ENCODE results near the gene ITPKA.

ITPKA gene

GRCh38 chr15:41506796-41507341 lies 13.2 kb downstream of the ITPKA start:
- no peak overlapping the region for H3K9ac ChIP-seq (ENCODE audit: low read length in 5 of 5)
- H3K9me3 ChIP-seq (ENCODE audit: control insufficient read depth in 5 of 5, low read length in 5 of 5), result no peaks in the 10 kb centered on the region
- H3K4me3 ChIP-seq (ENCODE audit: low read depth in 1 of 5, low read length in 5 of 5), result no peak overlapping the region
- H3K36me3 ChIP-seq (ENCODE audit: control insufficient read depth in 5 of 5, insufficient read depth in 5 of 5, low read length in 5 of 5), result no peaks in the 10 kb centered on the region
- H3K27me3 ChIP-seq (ENCODE audit: control insufficient read depth in 5 of 5, insufficient read depth in 4 of 5, low read length in 5 of 5), result peaks cover 18 to 32% (median 26%) of the 10 kb centered on the region in 5 donors
- peaks cover 0 to 17% (median 15%) of the 10 kb centered on the region in 5 donors for H3K4me1 ChIP-seq (ENCODE audit: control insufficient read depth in 5 of 5, insufficient read depth in 5 of 5, low read length in 5 of 5)
- no peak overlapping the region for H3K27ac ChIP-seq (ENCODE audit: low read depth, low read length)

DNA sequence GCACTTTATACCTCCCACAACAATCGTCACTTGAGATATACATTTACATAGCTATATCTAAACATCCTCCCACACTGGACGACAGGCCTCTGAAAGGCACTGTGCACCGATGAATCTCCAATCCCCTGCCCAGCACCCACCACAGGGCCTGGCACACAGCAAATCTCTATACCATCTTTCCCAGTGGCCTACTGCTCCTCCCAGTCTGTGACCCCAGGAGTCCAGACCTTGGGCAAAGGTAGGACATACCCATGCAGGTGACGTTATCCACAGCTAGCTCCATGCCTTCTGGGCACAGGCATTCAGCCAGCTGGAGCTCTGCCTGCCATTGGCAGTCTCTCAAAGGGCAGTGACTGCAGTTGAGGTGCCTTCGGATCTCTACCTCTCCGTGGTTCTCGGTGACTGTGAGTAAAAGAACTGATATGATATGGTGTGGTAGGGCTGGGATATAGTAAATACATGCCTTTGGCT lies 14.2 kb downstream of the ITPKA start:
- Histone ChIP-seq H3K9me3 (ENCODE audit: control insufficient read depth in 5 of 5, low read length in 5 of 5) (no peaks in the 10 kb centered on the region), H3K36me3 (ENCODE audit: control insufficient read depth in 5 of 5, insufficient read depth in 5 of 5, low read length in 5 of 5) (no peaks in the 10 kb centered on the region), H3K27me3 (ENCODE audit: control insufficient read depth in 5 of 5, insufficient read depth in 4 of 5, low read length in 5 of 5) (peaks cover 20 to 32% (median 27%) of the 10 kb centered on the region in 5 donors), H3K4me3 (ENCODE audit: low read depth in 1 of 5, low read length in 5 of 5) (no peak overlapping the region), H3K27ac (ENCODE audit: low read depth, low read length) (no peak overlapping the region), H3K9ac (ENCODE audit: low read length in 5 of 5) (no peak overlapping the region), H3K4me1 (ENCODE audit: control insufficient read depth in 5 of 5, insufficient read depth in 5 of 5, low read length in 5 of 5) (peaks cover 0 to 17% (median 15%) of the 10 kb centered on the region in 5 donors)

DNA sequence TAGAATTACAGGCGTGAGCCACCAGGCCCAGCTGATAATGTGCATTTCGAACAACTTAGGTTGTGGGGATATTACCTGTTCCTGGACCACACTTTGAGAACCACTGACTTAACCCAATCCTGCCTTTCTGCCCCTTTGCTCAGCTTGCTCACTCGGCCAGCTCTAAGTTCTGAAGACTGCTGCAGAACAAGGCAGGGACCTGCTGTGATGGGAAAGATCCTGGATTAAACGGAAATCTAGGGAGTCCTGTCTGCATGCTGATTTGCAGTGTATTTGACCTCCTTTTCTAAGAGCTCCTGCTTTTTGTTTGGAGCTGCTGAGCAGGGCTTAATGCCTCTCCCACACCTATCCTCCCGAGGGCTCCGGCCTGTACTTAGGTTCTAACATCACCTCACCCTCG lies 17.1 kb downstream of the ITPKA start:
- Histone ChIP-seq H3K36me3 (ENCODE audit: control insufficient read depth in 5 of 5, insufficient read depth in 5 of 5, low read length in 5 of 5) (no peaks in the 10 kb centered on the region), H3K4me3 (ENCODE audit: low read depth in 1 of 5, low read length in 5 of 5) (no peak overlapping the region), H3K4me1 (ENCODE audit: control insufficient read depth in 5 of 5, insufficient read depth in 5 of 5, low read length in 5 of 5) (peaks cover 0 to 25% (median 23%) of the 10 kb centered on the region in 5 donors), H3K9me3 (ENCODE audit: control insufficient read depth in 5 of 5, low read length in 5 of 5) (no peaks in the 10 kb centered on the region), H3K9ac (ENCODE audit: low read length in 5 of 5) (no peak overlapping the region), H3K27me3 (ENCODE audit: control insufficient read depth in 5 of 5, insufficient read depth in 4 of 5, low read length in 5 of 5) (peaks cover 12 to 27% (median 18%) of the 10 kb centered on the region in 5 donors), H3K27ac (ENCODE audit: low read depth, low read length) (no peak overlapping the region)

DNA sequence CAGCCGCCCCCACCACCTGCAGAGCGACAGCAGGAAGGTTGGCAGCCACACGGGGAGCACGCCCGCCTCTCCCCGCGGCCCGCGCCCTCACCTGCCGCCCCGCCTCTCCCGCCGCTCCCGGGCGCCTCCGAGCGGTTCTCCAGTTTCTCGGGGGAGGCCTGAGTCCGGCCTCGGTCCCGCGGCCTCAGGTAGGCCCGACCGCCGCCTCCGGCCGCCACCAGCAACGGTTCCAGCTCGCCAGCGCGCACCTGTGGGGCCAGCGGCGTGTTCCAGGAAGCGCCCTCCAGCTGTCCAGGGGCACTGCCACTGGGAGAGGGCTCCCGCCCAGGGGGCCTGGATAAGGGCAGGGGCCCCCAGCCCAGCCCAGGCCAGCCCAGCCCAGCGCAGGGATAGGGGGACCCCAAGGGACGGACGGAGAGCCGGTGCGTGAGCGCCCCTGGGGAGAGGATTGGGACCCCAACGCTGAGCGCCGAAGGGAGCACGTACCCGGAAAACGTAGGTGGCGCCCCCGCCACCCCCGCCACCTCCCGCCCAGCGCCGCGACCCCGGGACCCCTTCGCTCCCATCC lies 17.7 kb downstream of the ITPKA start:
- Histone ChIP-seq H3K36me3 (ENCODE audit: control insufficient read depth in 5 of 5, insufficient read depth in 5 of 5, low read length in 5 of 5) (peaks cover 0 to 2% (median 0%) of the 10 kb centered on the region in 5 donors), H3K9ac (ENCODE audit: low read length in 5 of 5) (no peak overlapping the region), H3K4me1 (ENCODE audit: control insufficient read depth in 5 of 5, insufficient read depth in 5 of 5, low read length in 5 of 5) (peaks cover 0 to 25% (median 23%) of the 10 kb centered on the region in 5 donors), H3K27ac (ENCODE audit: low read depth, low read length) (no peak overlapping the region), H3K27me3 (ENCODE audit: control insufficient read depth in 5 of 5, insufficient read depth in 4 of 5, low read length in 5 of 5) (peaks cover 12 to 27% (median 18%) of the 10 kb centered on the region in 5 donors), H3K4me3 (ENCODE audit: low read depth in 1 of 5, low read length in 5 of 5) (no peak overlapping the region), H3K9me3 (ENCODE audit: control insufficient read depth in 5 of 5, low read length in 5 of 5) (no peaks in the 10 kb centered on the region)

GRCh38 chr15:41511899-41512369 lies 18.3 kb downstream of the ITPKA start:
- H3K36me3 ChIP-seq (ENCODE audit: control insufficient read depth in 5 of 5, insufficient read depth in 5 of 5, low read length in 5 of 5), result peaks cover 0 to 2% (median 2%) of the 10 kb centered on the region in 5 donors
- H3K27ac ChIP-seq (ENCODE audit: low read depth, low read length), result no peak overlapping the region
- H3K4me3 ChIP-seq (ENCODE audit: low read depth in 1 of 5, low read length in 5 of 5), result peak overlapping the region; percentile 22 to 61 (median 44)
- H3K9me3 ChIP-seq (ENCODE audit: control insufficient read depth in 5 of 5, low read length in 5 of 5), result no peaks in the 10 kb centered on the region
- peaks cover 0 to 25% (median 23%) of the 10 kb centered on the region in 5 donors for H3K4me1 ChIP-seq (ENCODE audit: control insufficient read depth in 5 of 5, insufficient read depth in 5 of 5, low read length in 5 of 5)
- H3K27me3 ChIP-seq (ENCODE audit: control insufficient read depth in 5 of 5, insufficient read depth in 4 of 5, low read length in 5 of 5), result peaks cover 12 to 27% (median 18%) of the 10 kb centered on the region in 5 donors
- H3K9ac ChIP-seq (ENCODE audit: low read length in 5 of 5), result no peak overlapping the region

GRCh38 chr15:41512512-41512939 lies 18.9 kb downstream of the ITPKA start:
- Histone ChIP-seq H3K4me3 (ENCODE audit: low read depth in 1 of 5, low read length in 5 of 5) (peak overlapping the region; percentile 34 to 61 (median 53)), H3K36me3 (ENCODE audit: control insufficient read depth in 5 of 5, insufficient read depth in 5 of 5, low read length in 5 of 5) (peaks cover 0 to 8% (median 8%) of the 10 kb centered on the region in 5 donors), H3K27ac (ENCODE audit: low read depth, low read length) (no peak overlapping the region)

DNA sequence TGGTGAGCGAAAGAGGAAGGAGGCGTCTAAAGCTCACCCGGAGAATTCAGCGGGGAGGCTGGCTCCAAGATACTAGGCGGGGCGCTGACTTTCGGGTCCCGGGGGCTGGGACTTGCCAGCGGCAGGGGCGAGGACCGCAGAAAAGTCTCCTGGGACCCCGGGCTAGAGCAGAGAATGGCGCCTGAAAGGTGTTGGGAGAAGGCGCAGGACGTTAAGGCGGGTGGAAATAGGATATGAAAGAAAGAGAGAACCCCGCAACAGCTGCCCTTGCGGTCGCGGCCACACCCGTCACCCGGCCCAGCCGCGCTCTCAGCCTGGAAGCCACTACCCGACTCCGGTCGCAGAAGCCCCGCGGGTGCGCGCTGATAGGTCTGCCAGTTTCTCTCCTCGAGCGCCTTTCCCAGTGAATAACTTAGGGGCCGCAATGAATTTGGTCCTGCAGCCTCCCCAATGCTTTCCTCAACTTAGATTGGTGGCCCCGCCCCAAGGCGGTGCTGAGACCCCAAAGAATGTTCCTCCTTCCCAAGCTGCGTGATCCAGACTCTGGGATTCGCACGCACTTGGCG lies 19.3 kb downstream of the ITPKA start:
- Histone ChIP-seq H3K27ac (ENCODE audit: low read depth, low read length) (no peak overlapping the region), H3K9ac (ENCODE audit: low read length in 5 of 5) (peak overlapping the region in 2 of 5 donors; percentile 38 to 53), H3K4me3 (ENCODE audit: low read depth in 1 of 5, low read length in 5 of 5) (peak overlapping the region; percentile 31 to 67 (median 56)), H3K36me3 (ENCODE audit: control insufficient read depth in 5 of 5, insufficient read depth in 5 of 5, low read length in 5 of 5) (peaks cover 0 to 13% (median 13%) of the 10 kb centered on the region in 5 donors), H3K4me1 (ENCODE audit: control insufficient read depth in 5 of 5, insufficient read depth in 5 of 5, low read length in 5 of 5) (peaks cover 0 to 25% (median 23%) of the 10 kb centered on the region in 5 donors), H3K9me3 (ENCODE audit: control insufficient read depth in 5 of 5, low read length in 5 of 5) (no peaks in the 10 kb centered on the region), H3K27me3 (ENCODE audit: control insufficient read depth in 5 of 5, insufficient read depth in 4 of 5, low read length in 5 of 5) (peaks cover 12 to 27% (median 18%) of the 10 kb centered on the region in 5 donors)

More at GRCh38 chr15:41512512-41512939, 18.9 kb downstream of the ITPKA start:
- peaks cover 0 to 25% (median 23%) of the 10 kb centered on the region in 5 donors for H3K4me1 ChIP-seq (ENCODE audit: control insufficient read depth in 5 of 5, insufficient read depth in 5 of 5, low read length in 5 of 5)
- H3K9ac ChIP-seq (ENCODE audit: low read length in 5 of 5), result peak overlapping the region in 1 of 5 donors; percentile 38
- H3K27me3 ChIP-seq (ENCODE audit: control insufficient read depth in 5 of 5, insufficient read depth in 4 of 5, low read length in 5 of 5), result peaks cover 12 to 27% (median 18%) of the 10 kb centered on the region in 5 donors
- H3K9me3 ChIP-seq (ENCODE audit: control insufficient read depth in 5 of 5, low read length in 5 of 5), result no peaks in the 10 kb centered on the region

DNA sequence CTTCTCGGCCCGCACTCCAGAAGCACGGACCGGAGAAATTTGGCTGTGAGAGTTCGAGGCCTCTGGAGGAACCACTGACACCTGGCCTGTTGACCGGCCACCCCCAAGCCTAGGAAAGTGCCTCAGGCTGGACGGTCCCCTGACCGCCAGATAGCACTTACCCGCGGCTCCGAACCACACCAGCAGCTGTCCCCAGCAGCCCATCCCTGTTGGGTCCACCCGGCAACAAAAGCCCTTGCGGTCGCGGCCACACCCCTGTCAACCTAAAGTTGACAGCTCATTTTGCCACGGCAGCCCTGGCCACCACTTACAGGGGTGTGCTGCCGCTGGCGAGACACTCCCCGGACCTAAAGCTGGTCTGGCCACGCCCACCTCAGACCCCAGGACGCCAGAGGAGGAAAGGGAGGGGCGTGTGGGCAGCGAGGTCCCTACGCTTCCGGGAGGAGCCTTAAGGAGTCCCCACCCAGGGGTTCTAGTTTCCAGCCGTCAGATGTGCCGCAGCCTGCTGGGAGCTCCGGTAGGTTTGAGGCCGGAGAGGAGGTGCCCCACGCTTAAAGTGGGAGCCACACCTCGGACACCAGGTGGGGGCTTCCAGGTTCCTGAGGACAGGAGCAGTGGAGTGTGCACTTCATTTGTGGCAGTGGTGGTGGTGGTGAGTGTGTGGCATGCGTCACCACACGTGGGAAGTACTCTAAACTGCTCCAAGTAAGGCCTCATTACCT lies 20.0 kb downstream of the ITPKA start, which contains the start of gene LTK:
LTK (minus strand) TSS at position 322 of the 722 bp plus-strand sequence; CDS start at position 204, 118 bp downstream.
- peaks cover 0 to 16% (median 14%) of the 10 kb centered on the region in 5 donors for H3K36me3 ChIP-seq (ENCODE audit: control insufficient read depth in 5 of 5, insufficient read depth in 5 of 5, low read length in 5 of 5)
- no peaks in the 10 kb centered on the region for H3K9me3 ChIP-seq (ENCODE audit: control insufficient read depth in 5 of 5, low read length in 5 of 5)
- peaks cover 0 to 25% (median 23%) of the 10 kb centered on the region in 5 donors for H3K4me1 ChIP-seq (ENCODE audit: control insufficient read depth in 5 of 5, insufficient read depth in 5 of 5, low read length in 5 of 5)
- peaks cover 12 to 27% (median 18%) of the 10 kb centered on the region in 5 donors for H3K27me3 ChIP-seq (ENCODE audit: control insufficient read depth in 5 of 5, insufficient read depth in 4 of 5, low read length in 5 of 5)
- peak within 1 kb of the TSS; percentile 31 to 67 (median 56) for H3K4me3 ChIP-seq (ENCODE audit: low read depth in 1 of 5, low read length in 5 of 5)
- H3K27ac ChIP-seq (ENCODE audit: low read depth, low read length), result no peak within 1 kb of the TSS
- peak within 1 kb of the TSS in 2 of 5 donors; percentile 38 to 53 for H3K9ac ChIP-seq (ENCODE audit: low read length in 5 of 5)

GRCh38 chr15:41517895-41518449 lies 24.3 kb downstream of the ITPKA start:
- Histone ChIP-seq H3K27me3 (ENCODE audit: control insufficient read depth in 5 of 5, insufficient read depth in 4 of 5, low read length in 5 of 5) (peaks cover 0 to 9% (median 8%) of the 10 kb centered on the region in 5 donors), H3K27ac (ENCODE audit: low read depth, low read length) (no peak overlapping the region), H3K4me1 (ENCODE audit: control insufficient read depth in 5 of 5, insufficient read depth in 5 of 5, low read length in 5 of 5) (peaks cover 0 to 11% (median 10%) of the 10 kb centered on the region in 5 donors), H3K36me3 (ENCODE audit: control insufficient read depth in 5 of 5, insufficient read depth in 5 of 5, low read length in 5 of 5) (peaks cover 0 to 42% (median 33%) of the 10 kb centered on the region in 5 donors), H3K4me3 (ENCODE audit: low read depth in 1 of 5, low read length in 5 of 5) (no peak overlapping the region), H3K9ac (ENCODE audit: low read length in 5 of 5) (no peak overlapping the region), H3K9me3 (ENCODE audit: control insufficient read depth in 5 of 5, low read length in 5 of 5) (no peaks in the 10 kb centered on the region)

Measured in subcutaneous abdominal adipose tissue (tissue), 5 donors.